Lung (tissue), 12 donors: ENCODE results near the gene NR2C2. TPM values are rescaled to one million over a fixed set of nuclear protein-coding genes. Genes with fewer than 3 reads are reported as not detected.

Source experiments
- ATAC-seq: fragments of 200-7000 bp; cut with Tn5 transposase; one replicate; pipeline ENCODE4 v1.9.1; 2020; ENCODE audit warnings: moderate number of reproducible peaks; ENCODE audit not compliant: insufficient read depth, low FRiP score
- DNase-seq, 3 donors: peaks; one replicate each; pipeline ENCODE4 v3.0.0-alpha.2; 2013 to 2017
- H3K27ac ChIP-seq, 2 donors: one replicate each; pipeline ENCODE4 v1.5.1; 2013; ENCODE audit warnings: mild to moderate bottlenecking in 2 of 2, moderate library complexity in 2 of 2, control low read depth in 1 of 2, inconsistent platforms in 1 of 2, low read depth in 1 of 2, low read length in 1 of 2
- H3K27me3 ChIP-seq, 3 donors: one replicate each; pipeline ENCODE4 v1.5.1; 2013; ENCODE audit warnings: low read length in 2 of 3; ENCODE audit not compliant: control insufficient read depth in 3 of 3, insufficient read depth in 3 of 3
- H3K36me3 ChIP-seq, 4 donors: one replicate each; pipeline ENCODE4 v1.5.1; 2013; ENCODE audit warnings: low read length in 4 of 4, mild to moderate bottlenecking in 1 of 4, moderate library complexity in 1 of 4; ENCODE audit not compliant: control insufficient read depth in 4 of 4, insufficient read depth in 4 of 4
- H3K4me1 ChIP-seq, 5 donors: one replicate each; pipeline ENCODE4 v1.5.1; 2013; ENCODE audit warnings: low read length in 5 of 5, mild to moderate bottlenecking in 2 of 5, moderate library complexity in 1 of 5; ENCODE audit not compliant: control insufficient read depth in 5 of 5, insufficient read depth in 5 of 5
- H3K4me3 ChIP-seq: one replicate; pipeline ENCODE4 v1.5.1; 2013; ENCODE audit warnings: mild to moderate bottlenecking, control low read depth, moderate library complexity
- H3K9ac ChIP-seq, 2 donors: one replicate each; pipeline ENCODE4 v1.5.1; 2013; ENCODE audit warnings: low read length in 2 of 2, control low read depth in 1 of 2; ENCODE audit not compliant: insufficient read depth in 1 of 2
- H3K9me3 ChIP-seq, 4 donors: one replicate each; pipeline ENCODE4 v1.5.1; 2013; ENCODE audit warnings: low read length in 3 of 4, mild to moderate bottlenecking in 1 of 4, moderate library complexity in 1 of 4; ENCODE audit not compliant: control insufficient read depth in 4 of 4, insufficient read depth in 3 of 4
- CTCF ChIP-seq: IDR thresholded peaks from 2 replicates; pipeline ENCODE4 v1.5.1; 2012; ENCODE audit warnings: mild to moderate bottlenecking; ENCODE audit errors: control extremely low read depth, extremely low read depth
- WGBS, 2 donors: extraction: QIAGEN DNeasy Blood & Tissue Kit; methylation state at CpG; one replicate each; pipeline ENCODE4 v1.1.7; 2013; 5-methylcytosine and 5-hydroxymethylcytosine counted together
- polyA plus RNA-seq, 2 donors: library from polyadenylated mRNA; stranded (reverse); fragments of 200-250 nt; gene quantifications; one replicate each; pipeline ENCODE4 v1.2.1, GENCODE V29; 2013
- total RNA-seq, 2 donors: library from RNA; depleted of rRNA in 1 of 2; stranded (reverse); fragments of >200 nt in 1 of 2; gene quantifications; one replicate each; pipeline ENCODE4 v1.2.1, GENCODE V29; 2014 to 2021
- donor health status: control.
- donor health status: control.
- donor health status: Bipolar disorder and iron deficiency.
- donor health status: healthy.
- donor health status: DM: yes; HTN: yes; CAD: no.

Gene NR2C2
- total and polyA plus RNA-seq, 4 donors = 9.2 to 71.0 (median 24.8) TPM

- Histone ChIP-seq H3K27me3 (no peaks in the 10 kb centered on the region), H3K36me3 (peaks cover 26 to 51% (median 40%) of the 10 kb centered on the region in 4 donors), H3K4me1 (peaks cover 2 to 22% (median 11%) of the 10 kb centered on the region in 5 donors), H3K4me3 (no peak overlapping the region), H3K9me3 (no peaks in the 10 kb centered on the region), H3K9ac (no peak overlapping the region), H3K27ac (no peak overlapping the region)
- DNase-seq (peak in 2 of 3 donors; percentile 26 to 35), ATAC-seq (no peak)
- 56 to 74% methylated on average over 3 of the region's 3 CpGs for WGBS, 2 donors
- TF ChIP-seq CTCF = no peak
Observed at GRCh38 chr3:15042936-15043335, 95.6 kb downstream of the NR2C2 start.

GRCh38 chr3:15043408-15044171 lies 96.2 kb downstream of the NR2C2 start:
- DNase-seq (no peak), ATAC-seq (no peak)
- Histone ChIP-seq H3K27me3 (no peaks in the 10 kb centered on the region), H3K4me1 (peaks cover 2 to 22% (median 11%) of the 10 kb centered on the region in 5 donors), H3K9me3 (no peaks in the 10 kb centered on the region), H3K36me3 (peaks cover 24 to 46% (median 37%) of the 10 kb centered on the region in 4 donors), H3K4me3 (no peak overlapping the region), H3K27ac (no peak overlapping the region), H3K9ac (no peak overlapping the region)
- TF ChIP-seq CTCF = no peak
- 83 to 87% methylated on average over 11 of the region's 11 CpGs for WGBS, 2 donors

- Histone ChIP-seq H3K27ac (no peak overlapping the region), H3K36me3 (peaks cover 24 to 47% (median 37%) of the 10 kb centered on the region in 4 donors), H3K9me3 (no peaks in the 10 kb centered on the region), H3K27me3 (no peaks in the 10 kb centered on the region), H3K9ac (no peak overlapping the region), H3K4me1 (peaks cover 2 to 22% (median 11%) of the 10 kb centered on the region in 5 donors), H3K4me3 (no peak overlapping the region)
- WGBS, 2 donors = 40 to 62% methylated on average over 7 of the region's 7 CpGs
- no peak for DNase-seq
- TF ChIP-seq CTCF = no peak
- no peak for ATAC-seq
Observed at GRCh38 chr3:15044326-15044725, 96.9 kb downstream of the NR2C2 start.
